ENCODE measurements around the gene TCEAL3.
A peak's percentile ranks its signal among the peaks of the same experiment; 100 is the strongest.
"Not testable (repeated sequence)": the region's sequence is repeated elsewhere in the genome, so short reads cannot be mapped to it uniquely, and the experiment has no call there.

TCEAL3 gene, protein sequence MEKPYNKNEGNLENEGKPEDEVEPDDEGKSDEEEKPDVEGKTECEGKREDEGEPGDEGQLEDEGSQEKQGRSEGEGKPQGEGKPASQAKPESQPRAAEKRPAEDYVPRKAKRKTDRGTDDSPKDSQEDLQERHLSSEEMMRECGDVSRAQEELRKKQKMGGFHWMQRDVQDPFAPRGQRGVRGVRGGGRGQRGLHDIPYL

DNA sequence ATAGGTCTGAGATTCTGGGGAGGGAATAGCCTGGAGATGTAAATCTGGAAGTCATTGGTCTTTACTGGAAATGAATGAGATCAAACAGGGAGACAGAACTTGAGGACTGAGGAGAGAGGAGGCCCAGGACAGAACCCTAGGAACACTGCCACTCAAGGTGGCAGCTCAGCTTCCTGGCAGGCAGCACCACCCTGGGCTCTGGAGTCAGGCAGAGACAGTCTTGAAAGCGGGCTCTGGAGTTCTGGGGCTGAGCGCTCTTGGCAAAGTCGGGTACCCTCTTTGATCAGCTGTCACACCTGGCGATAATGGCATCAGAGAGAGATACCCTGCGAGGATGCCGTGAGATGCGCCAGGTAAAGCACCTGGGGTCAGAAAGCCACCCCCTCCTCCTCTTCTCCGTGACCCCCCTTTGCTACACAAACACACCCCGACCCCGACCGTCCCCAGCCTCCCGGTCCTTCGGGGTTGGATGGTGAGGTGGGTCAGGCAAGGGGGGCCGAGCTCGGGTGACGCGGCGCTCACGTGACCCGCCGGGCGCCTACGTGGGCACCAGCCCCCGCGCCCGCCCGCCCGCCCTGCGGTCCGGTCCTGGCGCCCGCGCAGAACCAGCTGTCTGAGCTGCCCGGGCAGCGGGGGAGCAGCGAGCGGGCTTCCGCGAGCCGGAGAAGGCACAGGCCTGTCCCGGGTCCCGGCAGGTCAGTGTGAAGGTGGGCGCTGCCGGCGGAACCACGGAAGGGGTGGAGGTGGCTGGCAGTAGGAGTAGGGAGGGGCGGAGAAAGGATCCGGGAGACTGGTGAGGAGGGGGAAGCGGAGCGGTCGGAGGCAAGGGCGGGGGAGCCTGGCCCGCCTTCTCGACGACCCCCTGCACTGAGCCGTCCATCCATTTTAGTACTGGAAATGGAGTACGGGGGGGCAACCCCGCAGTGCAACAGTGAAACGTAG is at the start of gene TCEAL3:
Gene TCEAL3, plus strand, starts transcription at position 600 of the 942 bp plus-strand sequence. CDS start 1,102 bp downstream, outside the sequence.
- peak; percentile 19 for DNase-seq

DNA sequence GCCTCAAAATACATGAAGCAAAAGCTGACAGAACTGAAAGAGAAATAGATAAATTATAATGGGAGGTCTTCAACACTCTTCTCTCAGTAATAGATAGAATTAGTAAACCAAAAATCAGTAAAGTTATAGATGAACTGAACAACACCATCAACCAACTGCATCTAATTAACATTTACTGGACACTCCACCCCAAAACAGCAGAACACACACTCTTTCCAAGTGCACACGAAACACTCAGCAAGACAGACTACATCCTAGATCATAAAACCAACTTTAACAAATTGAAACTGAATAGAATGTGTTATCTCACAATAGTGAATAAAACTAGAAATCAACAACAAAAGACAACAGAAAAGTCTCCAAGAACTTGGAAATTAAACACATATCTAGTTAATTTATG is 47.5 kb upstream of the TCEAL3 start:
- no peak for DNase-seq

DNA sequence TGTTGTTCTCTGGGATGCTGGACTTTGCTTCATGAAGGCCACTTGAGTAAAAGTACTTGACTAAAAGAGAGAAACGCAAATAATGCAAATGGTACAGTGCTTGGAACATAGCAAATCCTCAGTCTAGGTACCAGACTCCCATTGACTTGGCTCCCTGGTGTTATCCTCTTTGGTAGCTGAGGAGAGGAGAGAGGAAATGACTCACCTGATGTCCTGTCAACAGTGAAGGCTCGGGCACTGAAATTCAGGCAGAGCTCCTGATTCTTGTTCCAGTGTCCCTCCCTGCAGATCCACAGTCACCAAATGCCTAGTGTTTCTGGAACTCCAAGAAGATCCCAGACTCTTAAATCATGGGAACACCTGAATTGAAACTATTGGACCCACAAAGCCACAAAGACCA is 45.0 kb upstream of the TCEAL3 start:
- DNase-seq = no peak

DNA sequence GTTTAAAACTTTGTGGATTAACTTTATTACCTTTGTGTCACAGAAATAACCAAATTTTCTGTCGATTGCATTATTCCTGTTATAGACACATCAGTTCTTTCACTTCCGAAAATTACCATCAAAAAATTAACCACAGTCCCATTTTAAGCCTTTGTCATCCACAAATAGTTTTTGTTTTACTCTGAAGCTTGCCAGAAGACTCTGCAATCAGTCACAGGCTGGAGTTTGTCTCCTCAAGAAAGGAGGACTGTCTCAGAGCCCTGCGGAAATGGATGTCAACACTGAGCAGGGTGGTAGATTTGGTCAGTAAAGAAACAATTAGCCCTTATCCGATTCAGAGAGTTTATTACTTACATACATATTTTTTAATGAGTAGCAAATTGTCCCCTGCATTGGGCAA is 42.6 kb upstream of the TCEAL3 start:
- no peak for DNase-seq

DNA sequence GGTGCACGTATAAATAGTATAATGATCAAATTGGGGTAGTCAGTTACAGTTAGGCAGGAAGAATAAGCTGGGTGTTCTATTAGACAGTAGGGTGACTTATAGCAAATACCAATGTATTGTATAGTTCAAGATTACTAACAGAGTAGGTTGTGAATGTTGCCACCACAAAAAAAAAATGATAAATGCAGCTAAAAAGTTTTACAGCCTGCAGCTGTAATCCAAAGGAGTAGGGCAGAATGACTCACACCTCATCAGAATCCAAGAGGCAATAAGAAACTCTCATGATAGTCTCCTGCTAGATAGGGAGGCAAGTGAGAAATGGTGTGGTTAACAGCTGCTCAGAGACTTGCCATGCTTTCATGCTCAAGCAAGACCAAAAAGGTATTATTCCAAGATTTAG is 42.0 kb upstream of the TCEAL3 start:
- DNase-seq = no peak

DNA sequence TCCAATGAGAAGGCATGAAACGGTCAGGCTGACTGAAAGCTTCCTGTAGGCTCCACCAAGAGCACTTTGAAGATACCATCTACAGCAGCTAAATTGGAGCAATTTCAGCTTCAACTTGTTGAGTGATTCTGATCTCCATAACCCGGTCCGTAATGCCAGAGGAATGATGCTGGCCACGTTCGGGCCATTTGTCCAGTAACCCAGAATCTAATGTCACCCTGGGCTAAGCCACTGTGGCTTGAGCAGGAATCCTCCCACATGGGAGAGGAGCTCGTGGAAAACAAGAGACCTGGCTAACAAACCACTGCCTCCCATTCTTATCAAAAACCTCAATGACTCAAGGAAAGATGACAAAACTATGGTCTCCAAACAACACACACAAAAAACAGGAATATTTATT is 36.6 kb upstream of the TCEAL3 start:
- DNase-seq = no peak

DNA sequence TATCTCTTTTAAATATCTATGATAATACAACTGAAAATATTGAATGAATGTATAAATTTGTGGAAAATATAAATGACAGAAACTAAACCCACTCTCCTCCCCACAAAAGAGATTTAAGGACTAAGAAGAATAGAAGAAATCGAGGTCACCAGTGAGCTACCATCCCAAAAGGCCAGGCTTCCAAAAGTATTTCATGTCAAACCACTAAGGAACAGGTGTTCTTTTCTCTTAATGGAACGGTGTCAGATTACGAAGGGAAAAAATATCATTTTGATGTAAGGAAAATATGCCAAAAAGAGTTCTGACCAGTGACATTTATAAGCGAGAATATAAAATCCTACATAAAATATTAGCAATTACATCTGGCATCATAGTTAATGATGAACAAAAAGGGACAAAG is 36.0 kb upstream of the TCEAL3 start:
- DNase-seq = no peak

DNA sequence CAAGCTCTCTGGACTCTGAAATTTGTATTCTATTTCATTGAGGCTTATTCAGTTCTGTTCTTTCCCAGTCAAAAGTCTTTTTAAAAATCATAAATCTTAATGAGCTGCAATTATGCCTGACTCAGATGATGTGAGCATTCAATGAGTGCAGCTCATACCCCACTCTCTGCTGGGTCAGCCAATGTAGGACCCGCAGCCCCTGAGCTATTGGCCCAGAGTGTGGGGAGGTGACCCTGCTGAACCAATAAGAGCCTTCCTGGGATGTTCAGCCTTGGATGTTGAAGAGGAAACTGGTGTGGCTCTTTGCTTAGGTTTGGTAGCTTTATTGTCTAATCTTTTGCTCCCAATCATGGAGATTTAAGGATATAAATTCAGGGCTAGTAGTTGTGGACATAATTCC is 34.6 kb upstream of the TCEAL3 start:
- DNase-seq = no peak

DNA sequence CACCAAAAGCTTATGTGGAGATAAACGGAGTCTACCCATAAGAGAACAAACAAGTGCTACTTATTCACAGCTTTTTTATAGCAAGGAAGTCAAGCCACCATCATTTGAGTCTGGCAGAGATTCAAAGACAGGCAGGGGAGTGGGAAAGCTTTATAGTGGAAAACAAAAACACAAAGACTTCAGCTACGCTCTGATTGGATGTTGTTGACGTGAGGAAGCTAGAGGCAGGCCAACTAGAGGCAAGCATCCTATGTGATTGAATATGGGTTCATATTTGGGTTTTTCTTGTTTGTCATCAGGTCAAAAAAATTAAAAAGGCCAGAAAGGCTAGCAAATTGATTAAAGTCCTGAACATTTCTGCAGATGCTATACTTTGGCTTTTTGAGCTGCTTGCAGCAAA is 23.2 kb upstream of the TCEAL3 start:
- DNase-seq = no peak

DNA sequence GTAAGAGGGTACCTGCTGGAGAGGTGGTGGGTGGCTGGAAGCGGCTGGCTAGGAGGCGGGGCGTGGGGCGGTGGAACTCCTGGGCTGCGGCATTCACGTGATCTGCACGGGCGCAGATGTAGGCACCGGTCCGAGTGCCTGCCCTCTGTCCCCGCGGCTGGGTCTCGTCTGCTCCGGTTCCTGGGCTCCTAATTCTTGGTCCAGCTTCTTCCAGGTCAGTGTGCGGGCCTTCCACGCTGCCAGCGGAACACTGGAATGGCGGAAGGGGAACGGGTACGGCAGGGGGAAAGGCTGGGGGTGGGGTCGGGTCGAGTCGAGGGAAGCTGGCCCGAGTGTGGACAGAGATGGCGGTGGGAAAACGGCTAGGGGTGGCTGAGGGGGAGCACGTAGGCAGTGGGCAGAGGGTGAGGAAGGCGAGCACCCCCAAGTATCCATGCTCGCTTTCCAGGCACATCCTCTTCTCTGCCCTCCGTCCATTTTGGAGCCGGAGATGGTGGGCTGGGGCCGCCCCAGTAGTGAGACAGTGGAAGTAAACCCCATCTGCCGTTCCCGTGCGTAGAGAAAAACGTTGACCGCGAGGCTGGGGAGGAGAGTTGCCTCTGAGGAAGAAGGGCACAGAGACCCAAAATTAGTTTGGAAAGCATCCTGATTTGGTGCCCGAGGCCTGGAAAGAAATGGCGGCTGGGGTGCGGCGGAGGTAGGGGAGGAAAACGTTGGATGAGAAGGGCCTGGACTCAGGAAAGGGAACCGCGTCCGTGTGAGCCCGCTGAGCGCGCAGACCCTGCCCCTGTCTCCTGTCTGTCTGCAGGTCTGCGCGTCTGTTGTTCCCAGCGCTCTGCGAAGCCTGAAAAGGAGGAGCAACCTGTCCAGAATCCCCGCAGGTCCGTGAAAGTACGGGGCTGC is 22.1 kb upstream of the TCEAL3 start, which contains the start of gene TCEAL4:
Gene TCEAL4, plus strand, starts transcription at position 105 of the 903 bp plus-strand sequence. CDS start 1,161 bp downstream, outside the sequence.
- DNase-seq = peak; percentile 12

DNA sequence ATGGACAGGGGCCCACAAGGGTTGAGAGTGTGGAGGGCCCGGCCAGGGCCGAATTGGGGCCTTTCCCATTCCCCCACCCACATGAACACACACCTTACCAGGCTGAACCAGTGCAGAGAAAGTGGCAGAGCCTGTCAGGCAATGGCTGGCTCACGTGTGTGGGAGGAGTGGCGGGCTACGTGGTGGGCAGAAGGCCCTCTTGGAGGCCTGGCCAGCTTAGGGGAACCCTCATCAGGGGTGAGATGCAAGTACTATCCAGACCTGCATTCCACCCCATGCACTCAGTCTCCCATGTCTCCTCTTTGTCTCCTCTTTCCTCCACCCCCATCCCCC is 21.5 kb upstream of the TCEAL3 start:
- DNase-seq = no peak

DNA sequence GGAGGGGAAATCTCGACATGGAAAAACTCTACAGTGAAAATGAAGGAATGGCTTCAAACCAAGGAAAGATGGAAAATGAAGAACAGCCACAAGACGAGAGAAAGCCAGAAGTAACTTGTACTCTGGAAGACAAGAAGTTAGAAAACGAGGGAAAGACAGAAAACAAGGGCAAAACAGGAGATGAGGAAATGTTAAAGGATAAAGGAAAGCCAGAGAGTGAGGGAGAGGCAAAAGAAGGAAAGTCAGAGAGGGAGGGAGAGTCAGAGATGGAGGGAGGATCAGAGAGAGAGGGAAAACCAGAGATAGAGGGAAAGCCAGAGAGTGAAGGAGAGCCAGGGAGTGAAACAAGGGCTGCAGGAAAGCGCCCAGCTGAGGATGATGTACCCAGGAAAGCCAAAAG is 21.1 kb upstream of the TCEAL3 start:
- DNase-seq = no peak

DNA sequence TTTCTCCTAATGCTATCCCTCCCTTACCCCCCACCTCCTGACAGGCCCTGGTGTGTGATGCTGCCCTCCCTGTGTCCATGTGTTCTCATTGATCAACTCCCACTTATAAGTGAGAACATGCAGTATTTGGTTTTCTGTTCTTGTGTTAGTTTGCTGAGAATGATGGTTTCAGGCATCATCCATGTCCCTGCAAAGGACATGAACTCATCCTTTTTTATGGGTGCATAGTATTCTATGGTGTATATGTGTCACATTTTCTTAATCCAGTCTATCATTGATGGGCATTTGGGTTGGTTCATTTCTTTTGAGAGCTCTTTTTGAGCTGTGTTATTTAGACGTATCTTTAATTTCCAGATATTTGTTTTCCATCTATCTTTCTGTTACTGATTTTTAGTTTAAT is 15.5 kb upstream of the TCEAL3 start:
- DNase-seq = not testable (repeated sequence)

DNA sequence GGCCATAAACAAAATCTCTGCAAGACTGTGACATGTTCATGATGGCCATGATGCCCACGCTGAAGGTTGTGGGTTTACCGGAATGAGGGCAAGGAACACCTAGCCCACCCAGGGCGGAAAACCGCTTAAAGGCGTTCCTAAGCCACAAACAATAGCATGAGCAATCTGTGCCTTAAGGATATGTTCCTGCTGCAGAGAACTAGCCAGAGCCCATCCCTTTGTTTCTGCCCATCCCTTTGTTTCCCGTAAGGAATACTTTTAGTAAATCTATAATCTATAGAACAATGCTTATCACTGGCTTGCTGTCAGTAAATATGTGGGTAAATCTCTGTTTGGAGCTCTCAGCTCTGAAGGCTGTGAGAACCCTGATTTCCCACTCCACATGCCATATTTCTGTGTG is 12.6 kb upstream of the TCEAL3 start:
- not testable (repeated sequence) for DNase-seq

DNA sequence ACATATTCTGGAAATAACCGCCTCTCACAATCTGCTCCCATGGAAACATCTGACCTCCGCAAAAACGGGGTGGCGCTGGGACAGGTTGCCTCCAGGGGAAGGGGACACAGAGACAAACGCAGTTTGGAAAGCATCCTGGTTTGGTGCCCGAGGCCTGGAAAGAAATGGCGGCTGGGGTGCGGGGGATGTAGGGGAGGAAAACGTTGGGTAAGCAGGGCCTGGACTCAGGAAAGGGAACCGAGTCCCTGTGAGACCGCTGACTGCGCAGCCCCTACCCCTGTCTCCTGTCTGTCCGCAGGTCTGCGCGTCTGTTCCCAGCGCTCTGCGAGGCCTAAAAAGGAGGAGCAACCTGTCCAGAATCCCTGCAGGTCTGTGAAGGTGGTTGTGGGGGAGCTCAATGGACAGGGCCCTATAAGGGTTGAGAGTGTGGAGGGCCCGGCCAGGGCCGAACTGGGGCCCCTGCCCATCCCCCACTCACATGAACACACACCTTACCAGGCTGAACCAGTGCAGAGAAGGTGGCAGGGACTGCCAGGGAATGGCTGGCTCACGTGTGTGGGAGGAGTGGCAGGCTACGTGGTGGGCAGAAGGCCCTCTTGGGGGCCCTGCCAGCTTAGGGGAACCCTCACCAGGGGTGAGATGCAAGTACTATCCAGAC is 672 bp downstream of the TCEAL3 start:
- DNase-seq = peak; percentile 26

DNA sequence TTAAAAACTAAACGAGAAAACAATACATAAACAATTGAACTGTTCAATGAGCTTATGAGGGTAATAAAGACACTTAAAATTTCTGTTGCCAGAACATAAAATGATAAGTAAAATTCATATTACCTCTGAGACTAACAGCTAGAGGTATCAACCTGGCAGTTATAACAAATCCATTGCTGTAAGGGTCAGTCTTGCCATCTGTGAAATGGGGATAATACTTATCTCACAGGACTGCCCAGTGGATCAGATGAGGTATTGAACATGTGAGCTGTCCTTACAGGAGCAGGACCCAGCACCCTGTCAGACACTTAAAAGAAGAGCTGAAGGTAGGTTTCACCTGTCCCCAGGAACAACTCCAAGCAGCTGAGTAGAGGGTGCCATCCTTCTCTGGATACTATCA is 2.5 kb downstream of the TCEAL3 start:
- no peak for DNase-seq

DNA sequence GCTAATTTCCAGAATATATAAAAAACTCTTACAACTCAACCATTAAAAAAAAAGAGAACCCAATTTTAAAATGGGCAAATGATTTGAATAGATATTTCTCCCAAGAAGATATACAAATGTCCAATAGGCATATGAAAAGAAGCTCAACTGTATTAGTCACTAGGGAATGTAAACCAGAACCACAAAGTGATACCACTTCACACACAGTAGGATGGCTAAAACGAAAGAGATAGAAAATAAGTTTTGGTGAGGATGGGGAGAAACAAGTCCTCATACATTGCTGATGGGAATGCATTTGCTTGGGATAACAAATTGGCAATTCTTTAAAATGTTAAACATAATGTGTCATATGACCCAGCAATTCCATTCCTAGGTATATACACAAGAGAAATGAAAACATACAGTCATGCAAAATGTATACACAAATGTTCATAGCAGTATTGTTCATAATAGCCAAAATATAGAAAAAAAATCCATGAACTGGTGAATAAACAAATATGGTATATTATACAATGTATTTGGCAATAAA is 5.7 kb downstream of the TCEAL3 start:
- DNase-seq = no peak

DNA sequence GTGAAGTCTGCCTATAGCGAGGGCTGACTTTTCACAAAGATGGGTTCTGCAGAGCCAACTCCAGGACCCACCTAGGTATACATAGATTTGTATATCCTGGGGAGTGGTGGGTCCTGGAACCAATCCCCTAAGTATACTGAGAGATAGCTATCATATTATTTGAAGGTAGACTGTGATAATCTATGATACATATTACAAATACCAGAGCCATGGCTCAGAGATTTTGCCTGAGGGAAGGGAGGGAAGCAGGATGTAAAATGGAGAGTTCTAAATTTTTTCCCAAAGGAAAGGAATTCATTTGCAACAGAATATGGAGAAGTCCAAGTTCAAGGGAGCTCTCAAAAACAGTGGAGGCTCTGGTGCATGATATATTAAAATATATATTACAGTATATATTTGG is 7.2 kb downstream of the TCEAL3 start:
- DNase-seq = no peak

DNA sequence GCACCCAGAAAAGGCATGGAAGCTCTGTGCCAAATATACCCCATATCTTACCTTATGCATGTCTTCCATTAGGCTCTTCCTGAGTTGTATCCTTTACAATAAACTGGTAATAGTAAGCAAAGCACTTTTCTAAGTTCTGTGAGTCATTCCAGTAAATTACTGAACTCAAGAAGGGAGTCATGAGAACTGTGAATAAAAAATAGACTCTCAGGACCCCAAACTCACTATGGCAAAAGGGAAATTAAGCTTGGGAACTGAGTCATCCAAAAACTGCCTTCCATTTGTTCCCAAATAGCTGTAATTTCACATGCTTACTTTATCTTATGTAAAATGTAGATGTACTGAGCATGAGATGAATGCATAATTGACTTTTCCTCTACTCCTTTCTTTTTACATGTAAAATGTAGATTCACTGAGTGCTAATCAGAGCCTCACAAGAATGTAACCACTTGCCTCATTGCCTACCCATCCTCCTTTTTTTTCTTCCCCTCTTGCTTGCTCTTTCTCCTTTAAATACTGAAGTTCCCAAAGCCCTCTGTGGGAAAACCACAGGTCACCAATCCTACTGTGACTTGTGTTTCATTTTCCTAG is 8.1 kb downstream of the TCEAL3 start:
- DNase-seq = no peak

DNA sequence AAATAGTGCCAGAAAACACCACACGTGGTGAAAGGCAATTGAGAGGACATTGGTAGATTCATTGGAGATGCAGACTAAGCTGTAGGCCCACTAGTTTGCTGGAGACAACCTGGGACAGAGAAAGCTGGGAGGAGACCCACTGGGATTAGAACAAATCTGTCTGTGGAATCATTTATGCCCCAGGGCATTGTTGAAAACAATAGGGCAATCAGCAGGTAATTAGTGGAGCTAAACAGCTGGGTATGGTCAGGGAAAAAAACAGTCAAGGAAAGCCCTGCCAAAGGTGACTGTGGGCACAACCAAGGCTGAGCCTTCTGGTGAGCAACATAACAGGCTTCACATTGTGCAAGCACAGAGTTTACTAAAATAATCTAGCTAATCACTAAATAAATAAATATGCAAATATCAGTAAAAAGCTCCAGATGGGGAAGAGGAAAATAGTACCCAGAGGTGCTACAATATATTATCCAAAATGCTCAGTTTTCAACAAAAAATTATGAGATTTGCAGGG is 9.0 kb downstream of the TCEAL3 start:
- no peak for DNase-seq

DNA sequence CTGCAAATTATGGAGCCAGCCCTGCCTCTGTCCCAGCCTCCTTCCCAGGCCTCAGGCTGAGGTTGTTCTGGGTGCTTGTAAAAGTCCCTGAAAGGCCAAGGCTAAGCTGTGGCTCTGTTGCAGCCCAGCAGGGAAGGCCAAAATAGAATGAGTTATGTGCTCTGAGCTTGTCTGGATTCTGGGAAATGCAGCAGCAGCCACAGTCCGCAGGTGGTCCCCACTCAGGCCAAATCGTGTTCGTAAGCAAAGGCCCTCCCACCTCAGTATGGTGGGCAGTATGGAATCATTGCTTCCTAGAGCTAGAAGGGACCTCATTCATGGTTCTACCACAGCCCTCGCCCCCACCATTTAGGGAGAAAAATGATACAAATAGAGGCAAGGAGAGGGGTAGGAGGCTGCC is 16.3 kb downstream of the TCEAL3 start:
- DNase-seq = no peak

DNA sequence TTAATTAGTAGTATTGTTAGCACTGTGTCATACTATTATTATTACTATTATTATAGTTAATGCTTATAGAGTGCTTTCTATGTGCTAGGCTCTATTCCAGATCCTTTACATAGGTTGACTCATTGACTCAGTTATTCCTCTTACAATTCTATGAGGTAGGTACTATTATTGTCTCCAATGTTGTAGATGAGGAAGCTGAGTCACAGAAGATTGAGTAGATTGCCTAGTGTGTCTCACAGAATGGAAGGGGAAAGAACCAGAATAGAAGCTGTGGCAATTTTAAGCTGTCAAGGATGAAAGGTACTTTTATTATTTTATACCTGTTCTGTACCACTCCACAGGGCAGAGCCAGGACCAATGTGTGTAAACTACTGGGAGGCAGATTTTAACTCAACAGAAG is 19.1 kb downstream of the TCEAL3 start:
- peak; percentile 29 for DNase-seq

Data from suppressor macrophage treated with lipopolysaccharide for 4 hours (primary cell).